IMR-90 (cell line): ENCODE measurements around the gene KMT2E. TPM values are rescaled to one million over a fixed set of nuclear protein-coding genes. Genes with fewer than 3 reads are reported as not detected.
"Not testable (repeated sequence)": the region's sequence is repeated elsewhere in the genome, so short reads cannot be mapped to it uniquely, and the experiment has no call there.

ENCODE experiments used
- ATAC-seq: fragments of 200-7000 bp; cut with Tn5 transposase; 2 replicates; pipeline ENCODE4 v1.9.1; 2020; ENCODE audit warnings: low read depth, mild to moderate bottlenecking, moderate library complexity
- BruUV-seq: library from RNA; stranded (reverse); fragments of 400-500 nt; replicated peaks from 2 replicates; lab custom pipeline; 2021; lab: Mats Ljungman, UMichigan
- CTCF ChIA-PET: fragments of 300-600 bp; formaldehyde crosslinking; extraction: SDS; loops from one replicate; lab custom pipeline; 2021; ENCODE audit warnings: antibody characterized with exemption; lab: Yijun Ruan, JAX
- POLR2A ChIA-PET: fragments of 300-600 bp; sonication (Branson Sonifier 250); formaldehyde crosslinking; loops from one replicate; lab custom pipeline; 2022; ENCODE audit warnings: antibody characterized with exemption; ENCODE audit not compliant: unreplicated experiment; lab: Charles Lee
- DNase-seq: peaks from one replicate; pipeline ENCODE4 v3.0.0; 2013
- H2AFZ ChIP-seq: replicated peaks from 2 replicates; pipeline ENCODE3; 2013; ENCODE audit warnings: low read length, mild to moderate bottlenecking; ENCODE audit not compliant: poor library complexity
- H2AK5ac ChIP-seq: 2 replicates; pipeline ENCODE4 v1.6.1; 2013; ENCODE audit warnings: low read depth, low read length, inconsistent platforms
- H2AK9ac ChIP-seq: replicated peaks from 2 replicates; pipeline ENCODE3; 2013; ENCODE audit warnings: mild to moderate bottlenecking, low read depth, low read length, moderate library complexity; ENCODE audit not compliant: poor library complexity
- H2BK120ac ChIP-seq: 2 replicates; pipeline ENCODE4 v1.6.1; 2013; ENCODE audit warnings: low read depth, low read length, inconsistent platforms
- H2BK15ac ChIP-seq: 3 replicates; pipeline ENCODE4 v1.6.1; 2013; ENCODE audit warnings: low read depth, low read length, inconsistent platforms
- H2BK20ac ChIP-seq: 2 replicates; pipeline ENCODE4 v1.6.1; 2013; ENCODE audit warnings: low read depth, mild to moderate bottlenecking, inconsistent platforms, low read length, moderate library complexity
- H2BK5ac ChIP-seq: 2 replicates; pipeline ENCODE4 v1.6.1; 2013; ENCODE audit warnings: mild to moderate bottlenecking, low read depth, low read length, inconsistent platforms; ENCODE audit not compliant: poor library complexity, severe bottlenecking
- H3K14ac ChIP-seq: replicated peaks from 2 replicates; pipeline ENCODE4 v1.6.1; 2013; ENCODE audit warnings: low read depth, low read length, inconsistent platforms
- H3K18ac ChIP-seq: 2 replicates; pipeline ENCODE4 v1.6.1; 2013; ENCODE audit warnings: low read depth, low read length, control low read depth
- H3K23ac ChIP-seq: 2 replicates; pipeline ENCODE4 v1.6.1; 2013; ENCODE audit warnings: low read depth, low read length, inconsistent platforms
- H3K27ac ChIP-seq: 2 replicates; pipeline ENCODE4 v1.5.1; 2013; ENCODE audit warnings: mild to moderate bottlenecking, control low read depth, low read length; ENCODE audit not compliant: insufficient read depth
- H3K27me3 ChIP-seq: 2 replicates; pipeline ENCODE4 v1.6.1; 2013; ENCODE audit warnings: low read length; ENCODE audit not compliant: control insufficient read depth, insufficient read depth
- H3K36me3 ChIP-seq: 2 replicates; pipeline ENCODE4 v1.6.1; 2013; ENCODE audit warnings: low read length, mixed read lengths; ENCODE audit not compliant: control insufficient read depth, insufficient read depth
- H3K4ac ChIP-seq: 2 replicates; pipeline ENCODE4 v1.6.1; 2013; ENCODE audit warnings: low read depth, low read length, inconsistent platforms
- H3K4me1 ChIP-seq: 2 replicates; pipeline ENCODE4 v1.6.1; 2013; ENCODE audit warnings: low read length, mixed read lengths; ENCODE audit not compliant: control insufficient read depth, insufficient read depth
- H3K4me2 ChIP-seq: 2 replicates; pipeline ENCODE4 v1.6.1; 2013; ENCODE audit warnings: low read depth, mild to moderate bottlenecking, control low read depth, low read length, moderate library complexity
- H3K4me3 ChIP-seq: 2 replicates; pipeline ENCODE4 v1.5.1; 2013; ENCODE audit warnings: low read depth, mild to moderate bottlenecking, control low read depth, low read length, moderate library complexity; ENCODE audit not compliant: insufficient read depth
- H3K56ac ChIP-seq: 2 replicates; pipeline ENCODE4 v1.6.1; 2013; ENCODE audit warnings: low read length, inconsistent platforms; ENCODE audit not compliant: insufficient read depth; ENCODE audit errors: extremely low read depth
- H3K79me1 ChIP-seq, 2 experiments: 2 replicates each; pipeline ENCODE4 v1.6.1; 2013; ENCODE audit warnings: low read length in 2 of 2, inconsistent platforms in 1 of 2, low read depth in 1 of 2
- H3K9ac ChIP-seq: 2 replicates; pipeline ENCODE4 v1.6.1; 2013; ENCODE audit warnings: low read depth, low read length, control low read depth
- H3K9me1 ChIP-seq: 2 replicates; pipeline ENCODE4 v1.6.1; 2013; ENCODE audit warnings: low read length, inconsistent platforms; ENCODE audit not compliant: insufficient read depth
- H3K9me3 ChIP-seq: 2 replicates; pipeline ENCODE4 v1.6.1; 2013; ENCODE audit warnings: low read length; ENCODE audit not compliant: control insufficient read depth, insufficient read depth
- H4K20me1 ChIP-seq: 2 replicates; pipeline ENCODE4 v1.6.1; 2013; ENCODE audit warnings: low read length, inconsistent platforms; ENCODE audit not compliant: insufficient read depth
- H4K5ac ChIP-seq: 2 replicates; pipeline ENCODE4 v1.6.1; 2013; ENCODE audit warnings: mild to moderate bottlenecking, low read depth, low read length, control low read depth
- H4K8ac ChIP-seq, 2 experiments: 2 replicates each; pipeline ENCODE4 v1.6.1; 2013; ENCODE audit warnings: low read depth in 2 of 2, low read length in 2 of 2, control low read depth in 1 of 2, inconsistent platforms in 1 of 2
- H4K91ac ChIP-seq: 2 replicates; pipeline ENCODE4 v1.6.1; 2013; ENCODE audit warnings: low read depth, low read length, inconsistent platforms; ENCODE audit not compliant: insufficient read depth
- WGBS, 2 experiments: methylation state at CpG; one replicate each; pipeline versions ENCODE4 v1.1.5 to v1.1.7; 2013; ENCODE audit warnings: missing lambda C conversion rate in 2 of 2; ENCODE audit not compliant: insufficient read length in 1 of 2; ENCODE audit errors: extremely low coverage in 2 of 2; 5-methylcytosine and 5-hydroxymethylcytosine counted together
- dilution Hi-C: fragments of 300-500 bp; cut with HindIII; formaldehyde crosslinking; loops from one replicate; pipeline ENCODE4 v1.14.3; 2018; ENCODE audit warnings: low sequenced_read_pairs; ENCODE audit not compliant: unreplicated experiment
- in situ Hi-C: fragments of 300-500 bp; cut with MboI; formaldehyde crosslinking; loops from 3 replicates; pipeline ENCODE4 v1.14.3; 2019; ENCODE audit warnings: low sequenced_read_pairs, inconsistent platforms, mixed read lengths
- intact Hi-C: fragments of 100-400 bp; cut with micrococcal nuclease; formaldehyde crosslinking; loops from 2 replicates; pipeline ENCODE4 v1.10.0; 2022
- polyA plus RNA-seq, 3 experiments: library from polyadenylated mRNA; depleted of rRNA; stranded (reverse); fragments of >200 nt; gene quantifications; 2 replicates each; pipeline ENCODE4 v1.2.3, GENCODE V29; 2012; ENCODE audit warnings: low replicate concordance in 1 of 3
- total RNA-seq: library from RNA; depleted of rRNA; stranded (reverse); fragments of >200 nt; gene quantifications from 2 replicates; pipeline ENCODE4 v1.2.3, GENCODE V29; 2012

Gene KMT2E
- total and polyA plus RNA-seq, 2 of the 4 experiments (the other 2 are of a cell fraction): 16.8 to 79.2 TPM

DNA sequence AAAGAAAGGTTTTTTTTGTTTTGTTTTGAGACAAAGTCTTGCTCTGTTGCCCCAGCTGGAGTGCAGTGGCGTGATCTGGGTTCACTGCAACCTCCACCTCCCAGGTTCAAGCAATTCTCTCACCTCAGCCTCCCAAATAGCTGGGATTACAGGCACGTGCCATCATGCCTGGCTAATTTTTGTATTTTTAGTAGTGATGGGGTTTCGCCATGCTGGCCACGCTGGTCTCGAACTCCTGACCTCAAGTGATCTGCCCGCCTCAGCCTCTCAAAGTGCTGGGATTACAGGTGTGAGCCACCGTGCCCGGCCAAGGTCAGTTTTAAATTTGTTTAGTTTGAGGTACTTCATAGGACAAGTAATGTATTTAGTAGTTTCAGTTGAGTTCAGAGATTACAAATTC lies 9.0 kb upstream of the KMT2E start:
- H3K23ac ChIP-seq, H2BK15ac ChIP-seq, POLR2A ChIA-PET, H3K9me3 ChIP-seq, H2BK20ac ChIP-seq, in situ Hi-C loops, H3K27me3 ChIP-seq, ATAC-seq, intact Hi-C loops, H3K56ac ChIP-seq, dilution Hi-C loops, H3K18ac ChIP-seq, H4K8ac ChIP-seq, BruUV-seq, H3K36me3 ChIP-seq, H2BK5ac ChIP-seq, DNase-seq, H2AK5ac ChIP-seq, H3K4me1 ChIP-seq, H2AK9ac ChIP-seq, H3K27ac ChIP-seq, H4K5ac ChIP-seq, H3K9ac ChIP-seq, H3K14ac ChIP-seq, H4K91ac ChIP-seq, H3K4me2 ChIP-seq, H2BK120ac ChIP-seq, H3K4me3 ChIP-seq, H3K4ac ChIP-seq, H2AFZ ChIP-seq: not testable (repeated sequence)
- WGBS, 2 experiments: 93% methylated on average over 6 of the region's 8 CpGs; no CpG with 5 or more reads in 1 of the 2 experiments
- CTCF ChIA-PET: interaction anchor here (1.1 kb wide), 1 partner anchor 24 kb away, joined by 3 read pairs; no protein-coding TSS in a partner anchor
- Histone ChIP-seq H4K20me1 (peaks cover 99% of the 10 kb centered on the region), H3K79me1 (peaks cover 0 to 42% of the 10 kb centered on the region in 2 experiments; a peak in 2 of 4 replicates), H3K9me1 (peaks cover 21% of the 10 kb centered on the region)

- H3K14ac ChIP-seq, ATAC-seq, intact Hi-C loops, H3K4me3 ChIP-seq, H3K4me2 ChIP-seq, H3K9ac ChIP-seq, DNase-seq, H2BK5ac ChIP-seq, BruUV-seq, H3K4ac ChIP-seq, dilution Hi-C loops, H3K27me3 ChIP-seq, H3K18ac ChIP-seq, H3K36me3 ChIP-seq, H3K4me1 ChIP-seq, H4K91ac ChIP-seq, H2BK20ac ChIP-seq, H3K27ac ChIP-seq, H2BK15ac ChIP-seq, H3K23ac ChIP-seq, H2AK9ac ChIP-seq, H4K5ac ChIP-seq, H2AFZ ChIP-seq, H2AK5ac ChIP-seq, in situ Hi-C loops, POLR2A ChIA-PET, H3K9me3 ChIP-seq, H4K8ac ChIP-seq, H2BK120ac ChIP-seq, H3K56ac ChIP-seq: not testable (repeated sequence)
- H4K20me1 ChIP-seq: peaks cover 99% of the 10 kb centered on the region
- CTCF ChIA-PET: interaction anchor here (0.6 to 1.1 kb wide), 2 partner anchors 24 to 1587 kb away, joined by 3 read pairs; no protein-coding TSS in a partner anchor
- 100% methylated on average over 3 of the region's 12 CpGs; no CpG with 5 or more reads in 1 of the 2 experiments for WGBS, 2 experiments
- H3K9me1 ChIP-seq: peaks cover 21% of the 10 kb centered on the region
- peaks cover 0 to 42% of the 10 kb centered on the region in 2 experiments; a peak in 2 of 4 replicates for H3K79me1 ChIP-seq
These were observed 8.5 kb upstream of the KMT2E start for GRCh38 chr7:105005486-105005885.
